Activated CD4-positive, alpha-beta T cell treated with anti-CD3 and anti-CD28 coated beads, Interleukin-2, Interleukin-6, amounts not matched to agents 100 ng/mL and 50 ng/mL, durations not matched to agents 16 hours and 8 hours (primary cell): Measurements from ENCODE around the gene ANKRD63.

Experiments used
- DNase-seq: peaks from one replicate; pipeline ENCODE4 v3.0.0-alpha.2; 2020

ANKRD63 gene

GRCh38 chr15:40279437-40280141 lies 3.3 kb downstream of the ANKRD63 start:
- DNase-seq = peak; percentile 76

GRCh38 chr15:40278026-40278425 lies 4.8 kb downstream of the ANKRD63 start:
- no peak for DNase-seq

GRCh38 chr15:40277471-40277870 lies 5.4 kb downstream of the ANKRD63 start:
- DNase-seq = no peak

- no peak for DNase-seq
Measured at GRCh38 chr15:40276927-40277326, 5.9 kb downstream of the ANKRD63 start.

- DNase-seq = no peak
Measured at GRCh38 chr15:40275954-40276353, 6.9 kb downstream of the ANKRD63 start.

GRCh38 chr15:40275523-40275922 lies 7.3 kb downstream of the ANKRD63 start:
- no peak for DNase-seq

GRCh38 chr15:40274350-40275274 lies 8.3 kb downstream of the ANKRD63 start:
- peak; percentile 91 for DNase-seq

- no peak for DNase-seq
Measured at GRCh38 chr15:40273428-40273827, 9.4 kb downstream of the ANKRD63 start.

- peak; percentile 18 for DNase-seq
Measured at GRCh38 chr15:40272485-40273056, 10.3 kb downstream of the ANKRD63 start.

GRCh38 chr15:40271685-40272484 lies 11.0 kb downstream of the ANKRD63 start:
- no peak for DNase-seq

GRCh38 chr15:40270246-40270995 lies 12.4 kb downstream of the ANKRD63 start:
- DNase-seq = no peak

- DNase-seq = no peak
Measured at GRCh38 chr15:40269604-40270003, 13.3 kb downstream of the ANKRD63 start.

- no peak for DNase-seq
Measured at GRCh38 chr15:40267670-40268069, 15.2 kb downstream of the ANKRD63 start.

GRCh38 chr15:40266828-40267304 lies 16.0 kb downstream of the ANKRD63 start:
- no peak for DNase-seq

GRCh38 chr15:40265875-40266274 lies 17.0 kb downstream of the ANKRD63 start:
- DNase-seq = no peak

- DNase-seq = no peak
Measured at GRCh38 chr15:40265355-40265754, 17.5 kb downstream of the ANKRD63 start.

- DNase-seq = no peak
Measured at GRCh38 chr15:40264321-40265153, 18.3 kb downstream of the ANKRD63 start.

- DNase-seq = no peak
Measured at GRCh38 chr15:40263024-40263754, 19.7 kb downstream of the ANKRD63 start.

GRCh38 chr15:40259021-40259420 lies 23.8 kb downstream of the ANKRD63 start:
- no peak for DNase-seq

GRCh38 chr15:40258544-40258943 lies 24.3 kb downstream of the ANKRD63 start:
- no peak for DNase-seq
